Peyer's patch (tissue), 4 donors: Measurements from ENCODE around the gene DNAJB6. TPM values are rescaled to one million over a fixed set of nuclear protein-coding genes. Genes with fewer than 3 reads are reported as not detected.

ENCODE experiments used
- DNase-seq, 3 donors: peaks; one replicate each; pipeline ENCODE4 v3.0.0-alpha.2; 2017 to 2019
- H3K27ac ChIP-seq, 4 donors: fragments of 200-600 bp; sonication (generic); one replicate each; pipeline ENCODE4 v1.5.1; 2016 to 2019
- H3K27me3 ChIP-seq, 2 donors: fragments of 200-600 bp; sonication (generic); one replicate each; pipeline ENCODE4 v1.5.1; 2019
- H3K36me3 ChIP-seq, 3 donors: fragments of 200-600 bp; sonication (generic); one replicate each; pipeline ENCODE4 v1.5.1; 2016 to 2019
- H3K4me1 ChIP-seq, 4 donors: fragments of 200-600 bp; sonication (generic); one replicate each; pipeline ENCODE4 v1.5.1; 2016 to 2019
- H3K4me3 ChIP-seq, 4 donors: fragments of 200-600 bp; sonication (generic); 1 replicate in 3 of 4; 2 replicates in 1 of 4; pipeline ENCODE4 v1.5.1; 2016 to 2019; ENCODE audit warnings: mild to moderate bottlenecking in 1 of 4
- H3K9me3 ChIP-seq, 4 donors: fragments of 200-600 bp; sonication (generic); one replicate each; pipeline ENCODE4 v1.5.1; 2016 to 2019; ENCODE audit warnings: mild to moderate bottlenecking in 1 of 4
- POLR2A ChIP-seq, 2 donors: fragments of 450-650 bp; IDR thresholded peaks; one replicate each; pipeline ENCODE4 v1.5.1; 2017; ENCODE audit warnings: antibody characterized with exemption in 2 of 2, mild to moderate bottlenecking in 2 of 2, moderate library complexity in 2 of 2
- total RNA-seq, 4 donors: library from RNA; depleted of rRNA; stranded (reverse); fragments of >200 nt; gene quantifications; one replicate each; pipeline ENCODE4 v1.1.0, GENCODE V29; 2016
- TF ChIP-seq, protein P1 (sequence below), 6 experiments: fragments of 450-650 bp in 4 of 6; fragments of 200-600 bp in 2 of 6; sonication (generic) in 1 of 6; IDR thresholded peaks; one replicate each; pipeline ENCODE4 v1.5.1; 2017 to 2019; ENCODE audit warnings: antibody characterized with exemption in 6 of 6, mild to moderate bottlenecking in 3 of 6, moderate library complexity in 1 of 6

DNAJB6 gene
- total RNA-seq, 4 donors from 2014 or later: 47.1 to 129 (median 61.3) TPM

- DNase-seq: peak in 1 of 3 donors; percentile 29
- Histone ChIP-seq H3K4me1 (no peaks in the 10 kb centered on the region), H3K27ac (no peak overlapping the region), H3K36me3 (peaks cover 0 to 41% (median 0%) of the 10 kb centered on the region in 3 donors), H3K9me3 (no peaks in the 10 kb centered on the region), H3K27me3 (no peaks in the 10 kb centered on the region), H3K4me3 (no peak overlapping the region)
- TF ChIP-seq POLR2A (IDR thresholded peaks at IDR 0.05): no peak
- TF ChIP-seq, protein P1, sequence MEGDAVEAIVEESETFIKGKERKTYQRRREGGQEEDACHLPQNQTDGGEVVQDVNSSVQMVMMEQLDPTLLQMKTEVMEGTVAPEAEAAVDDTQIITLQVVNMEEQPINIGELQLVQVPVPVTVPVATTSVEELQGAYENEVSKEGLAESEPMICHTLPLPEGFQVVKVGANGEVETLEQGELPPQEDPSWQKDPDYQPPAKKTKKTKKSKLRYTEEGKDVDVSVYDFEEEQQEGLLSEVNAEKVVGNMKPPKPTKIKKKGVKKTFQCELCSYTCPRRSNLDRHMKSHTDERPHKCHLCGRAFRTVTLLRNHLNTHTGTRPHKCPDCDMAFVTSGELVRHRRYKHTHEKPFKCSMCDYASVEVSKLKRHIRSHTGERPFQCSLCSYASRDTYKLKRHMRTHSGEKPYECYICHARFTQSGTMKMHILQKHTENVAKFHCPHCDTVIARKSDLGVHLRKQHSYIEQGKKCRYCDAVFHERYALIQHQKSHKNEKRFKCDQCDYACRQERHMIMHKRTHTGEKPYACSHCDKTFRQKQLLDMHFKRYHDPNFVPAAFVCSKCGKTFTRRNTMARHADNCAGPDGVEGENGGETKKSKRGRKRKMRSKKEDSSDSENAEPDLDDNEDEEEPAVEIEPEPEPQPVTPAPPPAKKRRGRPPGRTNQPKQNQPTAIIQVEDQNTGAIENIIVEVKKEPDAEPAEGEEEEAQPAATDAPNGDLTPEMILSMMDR (IDR thresholded peaks at IDR 0.05): no peak
These were observed 68.2 kb downstream of the DNAJB6 start for GRCh38 chr7:157404845-157405481.

DNA sequence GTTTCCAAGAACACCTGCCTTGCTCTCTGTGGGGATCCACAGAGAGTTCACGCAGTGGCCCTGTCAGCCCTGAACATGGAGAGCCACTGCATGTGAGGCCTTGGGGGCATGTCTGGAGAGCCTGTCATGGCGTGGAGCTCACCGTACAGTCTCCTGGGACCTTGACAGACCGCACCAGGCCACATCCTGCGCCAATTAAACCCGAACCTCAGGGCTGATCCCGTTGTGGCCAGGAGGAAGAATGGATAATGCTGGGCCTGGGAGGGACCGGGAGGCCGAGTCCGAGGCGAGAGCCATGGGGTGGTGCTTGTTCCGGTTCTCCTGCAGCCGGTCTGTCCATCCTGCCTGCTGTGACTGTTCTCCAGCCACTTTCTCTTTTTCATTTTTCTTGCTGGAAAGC, 68.7 kb downstream of the DNAJB6 start:
- Histone ChIP-seq H3K4me3 (no peak overlapping the region), H3K9me3 (no peaks in the 10 kb centered on the region), H3K36me3 (peaks cover 0 to 41% (median 0%) of the 10 kb centered on the region in 3 donors), H3K4me1 (no peaks in the 10 kb centered on the region), H3K27me3 (no peaks in the 10 kb centered on the region), H3K27ac (no peak overlapping the region)
- DNase-seq: peak in 1 of 3 donors; percentile 38
- TF ChIP-seq, protein P1 (IDR thresholded peaks at IDR 0.05): no peak
- TF ChIP-seq POLR2A (IDR thresholded peaks at IDR 0.05): no peak

- Histone ChIP-seq H3K27ac (no peak overlapping the region), H3K4me3 (no peak overlapping the region), H3K9me3 (no peaks in the 10 kb centered on the region), H3K36me3 (peaks cover 0 to 41% (median 0%) of the 10 kb centered on the region in 3 donors), H3K4me1 (no peaks in the 10 kb centered on the region), H3K27me3 (no peaks in the 10 kb centered on the region)
- TF ChIP-seq, protein P1 (IDR thresholded peaks at IDR 0.05): no peak
- TF ChIP-seq POLR2A (IDR thresholded peaks at IDR 0.05): no peak
- DNase-seq: peak in 1 of 3 donors; percentile 30
These were observed 69.4 kb downstream of the DNAJB6 start for GRCh38 chr7:157405914-157406810.

DNA sequence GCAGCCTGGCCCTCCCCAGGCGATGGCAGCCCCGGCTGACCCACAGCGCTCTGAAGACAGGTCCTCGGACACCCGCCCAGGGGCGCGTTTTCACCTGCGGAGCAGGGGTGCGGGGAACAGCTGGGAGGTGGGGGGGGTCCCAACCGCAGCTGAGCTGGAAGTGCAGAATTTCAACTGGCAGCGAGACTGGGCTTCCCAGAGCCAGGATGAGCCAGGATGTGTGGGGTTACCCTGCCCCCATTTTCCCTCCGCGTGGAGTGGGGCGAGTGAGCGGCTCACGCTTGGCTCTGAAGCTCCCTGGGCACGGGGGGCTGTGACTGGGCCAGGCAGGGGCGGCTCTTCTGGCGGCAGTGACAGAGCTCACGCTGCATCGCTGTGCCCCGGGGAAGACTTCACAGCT, 70.2 kb downstream of the DNAJB6 start:
- Histone ChIP-seq H3K9me3 (no peaks in the 10 kb centered on the region), H3K4me3 (no peak overlapping the region), H3K36me3 (peaks cover 0 to 33% (median 0%) of the 10 kb centered on the region in 3 donors), H3K27me3 (no peaks in the 10 kb centered on the region), H3K27ac (no peak overlapping the region), H3K4me1 (no peaks in the 10 kb centered on the region)
- DNase-seq: peak in 1 of 3 donors; percentile 30
- no peak for TF ChIP-seq POLR2A (IDR thresholded peaks at IDR 0.05)
- TF ChIP-seq, protein P1 (IDR thresholded peaks at IDR 0.05): no peak

DNA sequence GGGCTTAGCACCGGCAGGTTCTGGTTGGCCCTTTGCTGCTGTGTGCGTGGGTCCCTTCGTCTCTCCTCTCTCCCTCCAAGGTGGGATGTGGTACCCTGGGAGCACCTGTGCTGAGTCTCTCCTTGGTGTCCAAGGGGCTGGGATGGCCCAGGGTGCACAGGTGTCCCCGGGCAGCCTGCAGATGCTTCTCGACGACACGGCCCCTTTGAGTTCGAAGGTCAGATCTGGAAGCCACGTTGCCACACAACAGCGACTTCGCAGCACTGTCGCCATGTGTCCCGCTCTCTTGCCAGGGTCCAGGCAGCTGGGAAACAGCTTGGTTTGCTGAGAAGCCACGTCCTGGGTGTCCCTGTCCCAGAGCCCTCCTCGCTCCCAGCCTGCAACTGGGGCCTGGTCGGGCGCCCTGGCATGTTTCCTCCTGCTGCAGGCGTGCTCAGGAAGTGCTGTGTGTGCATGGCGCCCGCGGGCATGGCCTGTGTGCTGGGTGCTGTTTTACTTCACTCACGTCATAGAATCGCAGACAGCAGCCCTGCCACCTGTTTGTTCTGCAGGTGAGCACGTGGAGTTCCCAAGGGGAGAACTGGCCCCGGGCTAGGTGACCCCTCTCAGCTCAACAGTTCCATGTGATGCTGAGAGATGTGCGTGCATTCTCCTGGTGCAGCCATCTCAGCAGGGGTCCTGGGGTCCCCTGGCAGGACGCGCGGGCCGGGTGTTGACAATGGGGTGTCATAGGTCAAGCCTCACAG, 70.9 kb downstream of the DNAJB6 start:
- H3K9me3 ChIP-seq: no peaks in the 10 kb centered on the region
- H3K36me3 ChIP-seq: peaks cover 0 to 27% (median 0%) of the 10 kb centered on the region in 3 donors
- TF ChIP-seq POLR2A (IDR thresholded peaks at IDR 0.05): no peak
- TF ChIP-seq, protein P1 (IDR thresholded peaks at IDR 0.05): no peak
- H3K27me3 ChIP-seq: no peaks in the 10 kb centered on the region
- H3K4me3 ChIP-seq: no peak overlapping the region
- H3K27ac ChIP-seq: no peak overlapping the region
- H3K4me1 ChIP-seq: no peaks in the 10 kb centered on the region
- DNase-seq: peak in 1 of 3 donors; percentile 41
